Measurements from ENCODE around the gene MT1X. TPM values are rescaled to one million over a fixed set of nuclear protein-coding genes. Genes with fewer than 3 reads are reported as not detected.

The MT1X gene
- polyA plus RNA-seq (ENCODE audit: insufficient read length), result 36.2 TPM
- long read RNA-seq, donor 1, transcript MT1X-201 (3 exons, 450 nt), result major isoform, 21 of 24 reads
- long read RNA-seq, donor 1, partial matches to known transcripts, result 0 of 24 reads
- long read RNA-seq, donor 1, other reads (novel, unspliced or antisense), result 0 of 24 reads
- long read RNA-seq, donor 2, transcript MT1X-201 (3 exons, 450 nt), result major isoform, 19 of 21 reads
- long read RNA-seq, donor 2, partial matches to known transcripts, result 0 of 21 reads
- long read RNA-seq, donor 2, other reads (novel, unspliced or antisense), result 0 of 21 reads
- long read RNA-seq, donor 3, transcript MT1X-201 (3 exons, 450 nt), result major isoform, 32 of 37 reads
- long read RNA-seq, donor 3, partial matches to known transcripts, result 0 of 37 reads
- long read RNA-seq, donor 3, other reads (novel, unspliced or antisense), result 0 of 37 reads
- long read RNA-seq, donor 4, transcript MT1X-201 (3 exons, 450 nt), result major isoform, 10 of 10 reads
- long read RNA-seq, donor 4, partial matches to known transcripts, result 0 of 10 reads
- long read RNA-seq, donor 4, other reads (novel, unspliced or antisense), result 0 of 10 reads
- long read RNA-seq, donor 5, transcript MT1X-201 (3 exons, 450 nt), result major isoform, 33 of 35 reads
- long read RNA-seq, donor 5, partial matches to known transcripts, result 0 of 35 reads
- long read RNA-seq, donor 5, other reads (novel, unspliced or antisense), result 0 of 35 reads
- long read RNA-seq, donor 6, transcript MT1X-201 (3 exons, 450 nt), result major isoform, 16 of 19 reads
- long read RNA-seq, donor 6, partial matches to known transcripts, result 0 of 19 reads
- long read RNA-seq, donor 6, other reads (novel, unspliced or antisense), result 0 of 19 reads
- long read RNA-seq, donor 7, transcript MT1X-201 (3 exons, 450 nt), result major isoform, 22 of 23 reads
- long read RNA-seq, donor 7, partial matches to known transcripts, result 0 of 23 reads
- long read RNA-seq, donor 7, other reads (novel, unspliced or antisense), result 0 of 23 reads
- long read RNA-seq, donor 8, transcript MT1X-201 (3 exons, 450 nt), result major isoform, 32 of 38 reads
- long read RNA-seq, donor 8, transcript MT1X-204 (1 exons, 1,727 nt), result minor isoform, 6 of 38 reads
- long read RNA-seq, donor 8, partial matches to known transcripts, result 0 of 38 reads
- long read RNA-seq, donor 8, other reads (novel, unspliced or antisense), result 0 of 38 reads

GRCh38 chr16:56681939-56682702 is at the start of gene MT1X:
MT1X (plus strand) TSS chr16:56682470; CDS start chr16:56682541, 71 bp downstream.
- peak; percentile 76 for DNase-seq

DNA sequence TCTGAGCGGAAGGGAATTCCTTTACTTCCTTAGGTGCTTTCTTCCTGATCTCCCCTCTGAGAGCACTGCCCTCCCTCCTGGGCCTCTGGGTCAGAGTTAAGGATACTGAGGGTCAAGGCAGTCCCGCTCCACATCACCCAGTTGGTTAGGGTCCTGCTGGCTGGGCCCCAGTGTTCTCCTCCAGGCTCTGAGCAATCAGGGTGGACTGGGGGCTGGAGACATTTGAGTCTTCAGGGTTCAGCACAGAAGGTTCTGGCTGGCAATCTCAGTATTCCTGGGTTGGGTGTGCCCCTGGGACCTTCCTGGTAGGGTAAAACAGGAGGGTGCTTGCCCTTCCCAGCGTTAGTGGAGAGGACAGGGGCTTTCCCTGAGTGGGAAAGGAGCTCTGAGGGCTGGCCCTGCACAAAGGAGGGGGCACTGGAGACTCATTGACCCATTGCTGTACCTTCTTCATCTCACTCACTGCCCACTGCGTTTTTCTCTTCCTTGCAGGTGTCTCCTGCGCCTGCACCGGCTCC is 49.4 kb upstream of the MT1X start:
- no peak for DNase-seq

DNA sequence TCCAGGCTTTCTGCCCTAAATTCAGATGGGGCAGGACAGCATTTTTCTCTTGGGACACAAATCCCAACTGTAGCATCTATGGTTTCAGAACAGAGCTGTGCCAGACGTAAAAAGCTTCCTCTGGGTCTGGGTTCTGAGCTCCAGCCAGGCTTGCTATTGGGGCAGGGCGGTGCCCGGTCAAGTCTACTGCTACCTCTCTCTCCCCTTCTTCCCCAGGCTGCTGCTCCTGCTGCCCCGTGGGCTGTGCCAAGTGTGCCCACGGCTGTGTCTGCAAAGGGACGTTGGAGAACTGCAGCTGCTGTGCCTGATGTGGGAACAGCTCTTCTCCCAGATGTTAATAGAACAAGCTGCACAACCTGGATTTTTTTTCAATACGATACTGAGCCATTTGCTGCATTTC is 48.7 kb upstream of the MT1X start:
- DNase-seq, result no peak

- DNase-seq, result no peak
Measured at GRCh38 chr16:56634715-56635440, 47.4 kb upstream of the MT1X start.

DNA sequence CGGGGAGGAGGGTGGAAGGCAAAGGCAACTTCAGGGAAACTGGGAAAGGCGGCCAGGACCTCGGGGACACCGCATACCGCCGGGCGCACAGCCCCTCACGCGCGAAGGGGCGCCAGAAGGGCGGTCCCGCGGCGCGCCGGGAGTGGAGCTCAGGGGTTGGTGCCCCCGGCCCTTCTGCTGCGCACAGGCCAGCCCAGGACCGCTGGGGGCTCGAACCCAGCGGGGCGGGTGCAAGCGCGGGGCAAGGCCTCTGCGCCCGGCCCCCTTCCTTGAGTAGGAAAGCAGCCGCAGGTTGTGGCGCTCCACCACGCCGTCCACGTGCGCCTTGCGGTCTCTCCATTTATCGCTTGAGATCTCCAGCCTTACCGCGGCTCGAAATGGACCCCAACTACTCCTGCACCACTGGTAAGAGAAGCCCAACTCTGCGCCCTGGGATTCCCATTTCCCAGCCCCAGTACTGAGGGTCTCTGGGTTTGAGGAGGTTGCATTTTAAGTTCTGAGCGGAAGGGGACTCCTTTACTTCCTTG is 46.8 kb upstream of the MT1X start:
- no peak for DNase-seq

DNA sequence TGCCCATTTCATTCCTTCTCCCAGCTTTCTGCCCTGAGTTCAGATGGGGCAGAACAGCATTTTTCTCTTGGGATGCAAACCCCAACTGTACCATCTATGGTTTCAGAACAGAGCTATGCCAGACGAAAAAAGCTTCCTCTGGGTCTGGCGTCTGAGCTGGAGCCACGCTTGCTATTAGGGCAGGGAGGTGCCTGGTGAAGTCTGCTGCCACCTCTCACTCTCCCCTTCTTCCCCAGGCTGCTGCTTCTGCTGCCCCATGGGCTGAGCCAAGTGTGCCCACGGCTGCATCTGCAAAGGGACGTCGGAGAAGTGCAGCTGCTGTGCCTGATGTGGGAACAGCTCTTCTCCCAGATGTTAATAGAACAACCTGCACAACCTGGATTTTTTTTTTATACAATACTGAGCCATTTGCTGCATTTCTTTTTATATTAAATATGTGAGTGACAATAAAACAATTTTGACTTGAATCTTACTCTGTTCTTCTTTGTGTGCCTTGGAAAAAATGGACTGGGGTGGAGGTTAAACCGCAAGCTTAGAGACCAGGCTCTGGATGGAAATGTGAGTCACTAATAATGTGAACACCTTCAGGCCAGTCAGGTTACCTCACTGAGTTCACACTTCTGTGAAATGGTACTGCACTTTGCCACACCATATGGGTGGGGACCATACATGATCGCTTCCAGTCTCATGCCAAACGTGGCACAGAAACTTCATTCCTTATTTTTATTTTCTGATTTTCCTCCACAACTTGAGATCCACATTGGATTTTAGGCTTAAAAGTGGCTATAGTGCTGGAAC is 45.5 kb upstream of the MT1X start:
- DNase-seq, result no peak

DNA sequence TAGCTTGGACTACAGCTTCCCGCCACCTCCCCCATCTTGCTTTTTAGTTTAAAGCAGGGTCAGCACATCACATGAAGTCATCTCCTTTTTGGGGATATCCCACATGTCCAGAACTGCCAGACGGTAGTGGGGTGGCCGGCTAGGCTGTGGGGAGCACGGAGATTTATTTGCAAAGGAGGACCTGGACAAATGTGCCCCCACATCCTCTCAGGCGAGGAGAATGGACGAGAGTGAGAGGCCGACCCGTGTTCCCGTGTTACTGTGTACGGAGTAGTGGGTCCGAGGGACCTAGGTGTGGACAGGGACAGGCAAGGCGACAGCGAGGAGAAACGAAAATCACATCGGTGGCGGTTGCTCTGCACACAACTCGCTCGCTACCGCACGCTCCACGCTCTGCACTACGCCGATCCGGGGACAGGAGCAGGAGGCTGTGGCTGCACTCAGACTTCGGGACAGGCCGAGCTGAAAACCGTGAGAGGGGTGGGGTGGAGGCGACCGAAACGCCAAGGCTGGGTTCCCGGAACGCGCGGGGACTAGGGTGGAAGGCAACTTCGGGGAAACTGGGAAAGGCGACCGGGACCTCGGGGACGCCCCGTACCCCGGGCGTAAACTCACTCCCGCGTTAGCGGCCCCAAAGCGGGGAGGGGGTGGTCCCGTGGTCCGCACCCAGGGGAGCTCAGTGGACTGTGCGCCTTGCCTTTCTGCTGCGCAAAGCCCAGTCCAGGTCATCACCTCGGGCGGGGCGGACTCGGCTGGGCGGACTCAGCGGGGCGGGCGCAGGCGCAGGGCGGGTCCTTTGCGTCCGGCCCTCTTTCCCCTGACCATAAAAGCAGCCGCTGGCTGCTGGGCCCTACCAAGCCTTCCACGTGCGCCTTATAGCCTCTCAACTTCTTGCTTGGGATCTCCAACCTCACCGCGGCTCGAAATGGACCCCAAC is 44.2 kb upstream of the MT1X start, which contains the start of gene MT1A:
Gene MT1A, plus strand, starts transcription at position 853 of the 937 bp plus-strand sequence. Its CDS starts 73 bp downstream, at position 926.
- no peak for DNase-seq

GRCh38 chr16:56639045-56639444 is 43.2 kb upstream of the MT1X start:
- DNase-seq, result no peak

DNA sequence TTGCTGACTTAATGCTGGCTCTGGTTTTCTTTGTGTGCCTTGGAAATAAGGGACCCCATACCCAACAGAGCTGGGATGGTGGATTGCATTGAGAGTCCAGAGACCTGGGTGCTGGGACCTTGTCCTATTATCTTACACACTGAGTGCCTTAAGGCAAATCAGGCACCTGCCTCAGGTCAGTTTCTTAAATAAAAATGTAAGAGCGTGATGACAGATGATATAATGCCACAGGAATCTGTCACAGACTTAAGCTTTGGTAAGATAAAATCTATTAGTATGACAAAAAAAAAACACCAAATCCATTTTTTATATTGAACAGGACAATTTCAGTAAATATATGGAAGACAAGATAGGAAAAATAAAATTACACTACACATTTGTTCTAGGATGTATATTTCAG is 42.2 kb upstream of the MT1X start:
- DNase-seq, result no peak

DNA sequence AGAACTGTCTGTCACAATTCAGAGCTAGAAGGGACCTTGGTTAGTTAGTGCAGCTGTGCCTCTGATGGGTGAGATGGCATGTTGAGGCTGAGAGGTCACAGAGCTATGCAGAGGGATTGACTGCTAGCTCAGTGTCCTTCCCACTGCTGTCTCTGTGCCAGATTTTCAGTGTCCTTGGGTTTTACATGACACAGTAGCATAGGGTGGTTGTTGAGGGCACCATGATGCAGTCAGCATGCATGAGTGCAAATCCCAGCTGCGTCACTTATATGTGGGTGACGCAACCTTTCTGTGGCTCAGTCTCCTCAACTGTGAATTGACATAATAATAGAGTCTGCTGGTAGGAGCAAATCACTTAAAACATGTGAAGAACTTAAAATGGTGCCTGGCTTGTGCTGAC is 41.1 kb upstream of the MT1X start:
- no peak for DNase-seq

DNA sequence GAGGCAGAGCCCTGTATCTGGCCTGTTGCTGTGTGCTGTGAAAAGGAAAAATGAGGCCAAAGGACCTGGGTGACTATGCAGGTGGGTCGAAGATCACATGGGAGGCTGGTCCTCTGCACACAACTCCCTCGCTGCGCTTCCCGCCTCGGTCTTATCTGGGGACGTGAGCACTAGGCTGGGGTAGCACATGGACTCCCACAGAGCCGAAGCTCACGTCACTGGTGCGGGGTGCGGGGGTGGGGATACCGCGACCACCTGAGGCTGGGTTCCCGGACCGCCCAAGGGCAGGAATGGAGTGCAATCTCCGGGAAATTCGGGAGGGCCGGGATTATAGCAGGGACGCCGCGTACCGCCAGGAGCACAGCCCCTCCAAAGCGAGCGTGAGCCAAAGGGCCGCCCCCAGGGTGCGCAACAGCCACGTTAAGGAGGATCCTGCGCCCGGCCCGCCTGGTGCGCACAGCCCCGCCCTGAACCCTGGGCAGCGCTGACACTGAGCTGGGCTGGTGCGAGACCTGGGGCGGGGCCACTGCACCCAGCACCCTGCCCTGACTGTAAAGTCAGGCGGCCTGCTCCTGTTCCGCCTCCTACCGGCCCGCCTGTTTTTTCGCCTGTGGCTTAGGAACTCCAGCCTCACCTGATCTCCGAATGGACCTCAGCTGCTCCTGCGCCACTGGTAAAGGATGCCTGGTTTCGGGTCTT is 39.0 kb upstream of the MT1X start:
- DNase-seq, result no peak

DNA sequence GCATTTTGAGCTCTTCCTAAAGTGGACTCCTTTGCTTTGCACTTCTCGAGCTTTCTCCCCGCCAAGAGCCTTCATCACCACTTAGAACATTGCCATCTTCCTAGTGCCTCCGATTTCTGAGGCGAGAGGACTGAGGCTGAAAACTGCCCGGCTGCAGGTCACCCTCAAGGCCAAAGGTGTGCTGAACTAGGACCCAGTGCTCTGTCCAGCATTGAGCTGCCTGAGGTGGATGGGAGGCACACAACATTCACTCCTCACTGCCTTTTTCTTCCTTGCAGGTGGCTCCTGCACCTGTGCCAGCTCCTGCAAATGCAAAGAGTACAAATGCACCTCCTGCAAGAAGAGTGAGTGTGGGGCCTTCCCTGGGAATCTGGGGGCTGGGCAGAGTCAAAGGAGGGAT is 38.4 kb upstream of the MT1X start:
- no peak for DNase-seq

- no peak for DNase-seq
Measured at GRCh38 chr16:56645311-56645710, 37.0 kb upstream of the MT1X start.

DNA sequence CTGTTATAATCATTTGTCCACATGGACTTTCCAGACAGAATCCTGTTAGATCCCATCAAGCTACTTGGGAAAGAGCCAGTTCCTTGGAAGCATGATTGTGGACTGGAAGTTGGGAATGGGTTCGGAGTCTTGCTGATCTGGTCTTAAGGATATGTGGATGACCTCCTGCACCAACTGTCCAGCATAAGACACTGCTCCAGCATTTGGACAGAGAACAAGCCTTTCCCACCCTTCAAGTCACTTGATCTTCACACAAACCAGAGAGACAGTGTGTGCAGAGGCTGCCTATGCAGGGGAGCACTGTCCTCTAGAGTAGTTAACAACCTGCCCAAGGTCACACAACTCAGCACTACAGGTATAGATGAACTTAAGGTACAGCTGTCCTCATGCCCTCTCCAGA is 36.4 kb upstream of the MT1X start:
- DNase-seq, result no peak

DNA sequence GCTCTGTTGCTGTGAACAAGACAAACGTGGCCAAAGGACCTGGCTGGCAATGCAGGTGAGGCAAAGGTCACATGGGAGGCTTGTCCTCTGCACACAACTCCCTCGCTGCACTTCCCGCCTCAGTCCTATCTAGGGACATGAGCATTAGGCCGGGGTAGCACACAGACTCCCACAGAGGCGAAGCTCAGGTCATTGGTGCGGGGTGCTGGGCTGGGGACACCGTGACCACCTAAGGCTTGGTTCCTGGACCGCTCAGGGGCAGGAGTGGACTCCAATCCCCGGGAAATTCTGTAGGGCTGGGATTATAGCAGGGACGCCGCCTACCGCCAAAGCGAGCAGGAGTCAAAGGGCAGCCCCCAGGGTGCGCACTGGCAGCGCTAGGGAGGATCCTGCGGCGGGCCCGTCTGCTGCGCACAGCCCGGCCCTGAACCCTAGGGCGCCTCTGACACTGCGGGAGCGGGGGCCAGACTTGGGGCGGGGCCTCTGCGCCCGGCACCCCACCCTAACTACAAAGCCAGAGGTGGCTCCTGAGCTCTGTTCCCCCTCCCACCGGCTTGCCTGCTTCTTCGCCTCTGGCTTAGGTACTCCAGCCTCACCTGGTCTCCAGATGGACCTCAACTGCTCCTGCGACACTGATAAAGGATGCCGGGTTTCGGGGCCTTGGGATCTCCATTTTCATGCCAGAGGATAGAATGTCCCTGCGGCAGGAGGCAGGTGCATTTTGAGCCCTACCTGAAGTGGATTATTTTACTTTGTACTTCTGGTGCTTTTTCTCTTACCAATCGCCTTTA is 34.4 kb upstream of the MT1X start:
- no peak for DNase-seq

- no peak for DNase-seq
Measured at GRCh38 chr16:56649271-56649670, 33.0 kb upstream of the MT1X start.

DNA sequence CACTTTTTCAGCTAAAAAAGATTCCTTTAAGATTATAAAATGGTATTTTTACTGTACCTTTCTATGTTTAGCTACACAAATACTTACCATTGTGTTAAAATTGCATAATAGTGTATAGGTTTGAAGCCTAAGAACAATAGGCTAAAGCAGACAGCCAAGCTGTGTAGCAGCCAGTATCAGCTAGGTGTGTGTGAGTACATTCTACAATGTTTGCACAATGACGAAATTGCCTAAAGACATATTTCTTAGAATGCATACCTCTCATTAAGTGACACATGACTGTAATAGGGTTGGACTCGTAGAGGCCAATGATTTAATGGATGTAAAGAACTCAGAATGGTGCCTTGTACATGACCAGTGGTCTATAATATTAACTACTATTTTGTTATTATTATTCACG is 32.5 kb upstream of the MT1X start:
- DNase-seq, result no peak
